HG03060 (cell line): ENCODE measurements around the gene SPATS2.

Source experiments
- ATAC-seq: cut with Tn5 transposase; IDR thresholded peaks from one replicate; pipeline ENCODE4 v1.9.1; 2021; ENCODE audit warnings: low read depth, moderate number of reproducible peaks; ENCODE audit not compliant: unreplicated experiment

Gene SPATS2

GRCh38 chr12:49564686-49565405 lies 197.6 kb downstream of the SPATS2 start:
- ATAC-seq = no peak

GRCh38 chr12:49565406-49566265 lies 198.4 kb downstream of the SPATS2 start:
- ATAC-seq = no peak

GRCh38 chr12:49566361-49566760 lies 199.1 kb downstream of the SPATS2 start:
- ATAC-seq = no peak

- ATAC-seq = peak; percentile 10
Observed at GRCh38 chr12:49567302-49567610, 200.0 kb downstream of the SPATS2 start.

- peak; percentile 76 for ATAC-seq
Observed at GRCh38 chr12:49567611-49568441, 200.6 kb downstream of the SPATS2 start, which contains the start of gene MCRS1. Gene MCRS1, minus strand, starts transcription at chr12:49568142. Its CDS starts 1,411 bp downstream, at chr12:49566731.

- peak; percentile 13 for ATAC-seq
Observed at GRCh38 chr12:49568442-49569162, 201.3 kb downstream of the SPATS2 start.
